Urinary bladder (tissue), 4 donors: ENCODE data around the gene RBM14. TPM values are rescaled to one million over a fixed set of nuclear protein-coding genes. Genes with fewer than 3 reads are reported as not detected.
A peak's percentile ranks its signal among the peaks of the same experiment; 100 is the strongest.
"Not testable (repeated sequence)": the region's sequence is repeated elsewhere in the genome, so short reads cannot be mapped to it uniquely, and the experiment has no call there.

Experiments used
- DNase-seq: peaks from one replicate; pipeline ENCODE4 v3.0.0-alpha.2; 2015; ENCODE audit errors: extremely low spot score
- H3K27ac ChIP-seq: one replicate; pipeline ENCODE4 v1.5.1; 2013; ENCODE audit warnings: low read depth, mild to moderate bottlenecking, moderate library complexity
- H3K36me3 ChIP-seq: one replicate; pipeline ENCODE4 v1.6.1; 2013; ENCODE audit warnings: mild to moderate bottlenecking, moderate library complexity; ENCODE audit not compliant: insufficient read depth
- H3K4me1 ChIP-seq: one replicate; pipeline ENCODE4 v1.6.1; 2013; ENCODE audit warnings: mild to moderate bottlenecking, moderate library complexity; ENCODE audit not compliant: insufficient read depth
- H3K4me3 ChIP-seq: one replicate; pipeline ENCODE4 v1.5.1; 2013; ENCODE audit warnings: low read depth, low read length
- WGBS: extraction: QIAGEN DNeasy Blood & Tissue Kit; methylation state at CpG from one replicate; pipeline ENCODE4 v1.1.7; 2013; 5-methylcytosine and 5-hydroxymethylcytosine counted together
- polyA plus RNA-seq: library from polyadenylated mRNA; stranded (reverse); fragments of 200-250 nt; gene quantifications from one replicate; pipeline ENCODE4 v1.2.3, GENCODE V29; 2013
- total RNA-seq: library from RNA; depleted of rRNA; stranded (reverse); fragments of >200 nt; gene quantifications from one replicate; pipeline ENCODE4 v1.2.3, GENCODE V29; 2014
- donor health status: healthy with polysubstance abuse.
- donor health status: healthy.

Gene RBM14, protein sequence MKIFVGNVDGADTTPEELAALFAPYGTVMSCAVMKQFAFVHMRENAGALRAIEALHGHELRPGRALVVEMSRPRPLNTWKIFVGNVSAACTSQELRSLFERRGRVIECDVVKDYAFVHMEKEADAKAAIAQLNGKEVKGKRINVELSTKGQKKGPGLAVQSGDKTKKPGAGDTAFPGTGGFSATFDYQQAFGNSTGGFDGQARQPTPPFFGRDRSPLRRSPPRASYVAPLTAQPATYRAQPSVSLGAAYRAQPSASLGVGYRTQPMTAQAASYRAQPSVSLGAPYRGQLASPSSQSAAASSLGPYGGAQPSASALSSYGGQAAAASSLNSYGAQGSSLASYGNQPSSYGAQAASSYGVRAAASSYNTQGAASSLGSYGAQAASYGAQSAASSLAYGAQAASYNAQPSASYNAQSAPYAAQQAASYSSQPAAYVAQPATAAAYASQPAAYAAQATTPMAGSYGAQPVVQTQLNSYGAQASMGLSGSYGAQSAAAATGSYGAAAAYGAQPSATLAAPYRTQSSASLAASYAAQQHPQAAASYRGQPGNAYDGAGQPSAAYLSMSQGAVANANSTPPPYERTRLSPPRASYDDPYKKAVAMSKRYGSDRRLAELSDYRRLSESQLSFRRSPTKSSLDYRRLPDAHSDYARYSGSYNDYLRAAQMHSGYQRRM
- total RNA-seq (49.9 TPM), polyA plus RNA-seq (41.6 TPM)

DNA sequence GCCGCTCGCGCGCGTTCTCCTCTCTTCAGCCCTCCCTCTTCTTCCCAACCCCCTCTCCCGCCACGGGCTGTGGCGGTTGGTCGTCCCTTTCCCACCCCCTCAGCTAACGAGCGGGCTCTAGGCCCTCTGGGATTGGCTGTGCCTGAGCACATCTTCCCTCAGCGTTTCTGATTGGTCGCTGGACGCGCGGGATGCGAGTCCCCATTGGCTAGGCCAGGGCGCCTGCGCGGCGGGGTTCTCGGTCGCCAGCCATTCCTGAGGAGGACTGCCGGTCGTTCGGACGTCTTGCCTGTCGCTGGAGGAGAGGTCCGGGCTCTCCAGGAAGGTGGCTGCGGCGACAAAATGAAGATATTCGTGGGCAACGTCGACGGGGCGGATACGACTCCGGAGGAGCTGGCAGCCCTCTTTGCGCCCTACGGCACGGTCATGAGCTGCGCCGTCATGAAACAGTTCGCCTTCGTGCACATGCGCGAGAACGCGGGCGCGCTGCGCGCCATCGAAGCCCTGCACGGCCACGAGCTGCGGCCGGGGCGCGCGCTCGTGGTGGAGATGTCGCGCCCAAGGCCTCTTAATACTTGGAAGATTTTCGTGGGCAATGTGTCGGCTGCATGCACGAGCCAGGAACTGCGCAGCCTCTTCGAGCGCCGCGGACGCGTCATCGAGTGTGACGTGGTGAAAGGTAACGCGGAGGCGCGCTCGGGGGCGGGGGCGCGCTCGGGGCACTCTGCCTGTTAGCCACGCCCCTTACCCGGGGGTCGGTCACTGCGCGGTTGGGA, at the start of gene RBM14:
TSS of gene RBM14 (plus strand) at position 252 of the 776 bp plus-strand sequence. CDS start at position 343, 91 bp downstream.
- Histone ChIP-seq H3K4me1 (no peaks in the 10 kb centered on the region), H3K36me3 (no peaks in the 10 kb centered on the region), H3K4me3 (peak within 1 kb of the TSS; percentile 85), H3K27ac (peak within 1 kb of the TSS; percentile 93)
- DNase-seq = peak; percentile 98
- under 1% methylated on average over 90 of the region's 90 CpGs for WGBS

DNA sequence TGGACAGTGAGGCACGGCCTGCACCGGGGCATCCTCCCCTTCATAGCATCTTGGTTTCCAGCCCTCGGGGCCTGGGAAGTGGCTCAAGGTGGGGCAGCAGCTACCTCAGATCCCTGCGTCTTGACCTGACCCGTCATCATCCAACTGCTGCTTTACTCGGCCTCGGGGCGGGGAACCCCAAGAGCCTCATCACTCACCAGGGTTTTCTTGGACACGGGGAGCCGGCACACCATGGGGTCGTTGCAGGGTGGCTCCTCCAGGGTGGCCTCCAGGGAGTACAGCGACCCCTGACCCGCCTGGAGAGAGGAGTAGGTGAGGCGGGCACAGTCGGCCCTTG, 48.7 kb upstream of the RBM14 start:
- no peak for DNase-seq
- no peak overlapping the region for H3K27ac ChIP-seq
- H3K4me1 ChIP-seq = peaks cover 2% of the 10 kb centered on the region
- WGBS = 59% methylated on average over 15 of the region's 15 CpGs
- no peaks in the 10 kb centered on the region for H3K36me3 ChIP-seq
- H3K4me3 ChIP-seq = peak overlapping the region; percentile 68

DNA sequence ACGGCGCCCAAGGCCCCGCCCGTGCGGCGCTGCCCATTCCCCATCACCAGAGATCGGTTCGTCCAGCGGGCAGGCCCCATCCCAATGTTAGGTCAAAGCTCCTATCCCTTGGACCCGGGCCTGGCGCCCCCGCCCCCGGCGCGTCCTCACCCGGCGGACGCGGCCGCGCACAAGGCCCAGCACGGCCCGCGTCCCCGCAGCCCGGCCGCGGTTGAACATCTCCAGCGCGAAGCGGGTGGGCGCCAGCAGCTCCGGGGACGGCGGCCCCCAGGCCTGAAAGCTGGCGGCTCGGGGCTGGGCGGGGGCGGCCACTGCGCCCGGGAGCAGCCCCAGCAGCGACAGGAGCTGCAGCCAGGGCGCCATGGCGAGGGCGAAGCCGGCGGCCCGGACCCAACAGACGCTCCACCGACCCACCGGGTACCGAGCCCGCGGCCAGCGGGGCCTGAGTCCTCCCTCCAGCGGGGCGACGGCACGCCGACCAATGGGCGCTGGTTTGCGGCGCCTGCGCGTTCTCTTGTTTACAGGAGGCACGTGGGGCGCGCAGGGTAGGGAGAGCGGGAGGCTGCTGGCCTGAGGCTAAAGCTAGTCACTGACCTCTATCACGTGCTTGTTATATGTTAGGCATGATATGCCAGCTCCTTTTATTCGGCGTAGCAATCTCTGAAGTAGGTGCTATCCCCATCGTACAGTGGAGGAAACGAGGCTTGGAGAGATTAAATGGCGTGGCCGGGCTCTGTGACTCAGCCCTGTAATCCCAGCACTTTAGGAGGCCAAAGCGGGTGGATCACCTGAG, 48.1 kb upstream of the RBM14 start, which contains the start of gene CTSF:
TSS of gene CTSF (minus strand) at position 483 of the 793 bp plus-strand sequence. CDS start at position 363, 120 bp downstream.
- WGBS = 3% methylated on average over 77 of the region's 77 CpGs
- Histone ChIP-seq H3K4me1 (peaks cover 2% of the 10 kb centered on the region), H3K27ac (no peak within 1 kb of the TSS), H3K36me3 (no peaks in the 10 kb centered on the region), H3K4me3 (peak within 1 kb of the TSS; percentile 68)
- DNase-seq = no peak

DNA sequence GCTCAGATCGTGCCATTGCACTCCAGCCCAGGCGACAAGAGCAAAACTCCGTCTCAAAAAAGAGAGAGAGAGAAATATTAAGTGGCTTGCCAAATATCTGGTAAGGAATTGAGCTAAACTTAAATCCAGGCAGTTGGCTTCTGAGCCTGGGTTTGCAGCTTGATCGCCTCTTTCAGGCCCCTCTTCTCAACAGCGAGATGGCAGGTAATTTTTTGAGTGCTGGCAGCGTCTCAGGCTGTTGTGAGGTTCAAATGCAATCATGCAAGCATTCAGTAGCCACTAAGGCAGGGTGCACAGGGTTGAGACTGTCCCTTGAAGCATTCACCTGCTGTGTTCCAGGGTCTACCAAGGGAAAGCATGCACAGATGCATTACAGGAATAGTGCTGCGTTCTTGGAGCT, 47.4 kb upstream of the RBM14 start:
- H3K4me1 ChIP-seq = peaks cover 2% of the 10 kb centered on the region
- no peak for DNase-seq
- no peak overlapping the region for H3K4me3 ChIP-seq
- no peaks in the 10 kb centered on the region for H3K36me3 ChIP-seq
- 85% methylated on average over 7 of the region's 7 CpGs for WGBS
- no peak overlapping the region for H3K27ac ChIP-seq

DNA sequence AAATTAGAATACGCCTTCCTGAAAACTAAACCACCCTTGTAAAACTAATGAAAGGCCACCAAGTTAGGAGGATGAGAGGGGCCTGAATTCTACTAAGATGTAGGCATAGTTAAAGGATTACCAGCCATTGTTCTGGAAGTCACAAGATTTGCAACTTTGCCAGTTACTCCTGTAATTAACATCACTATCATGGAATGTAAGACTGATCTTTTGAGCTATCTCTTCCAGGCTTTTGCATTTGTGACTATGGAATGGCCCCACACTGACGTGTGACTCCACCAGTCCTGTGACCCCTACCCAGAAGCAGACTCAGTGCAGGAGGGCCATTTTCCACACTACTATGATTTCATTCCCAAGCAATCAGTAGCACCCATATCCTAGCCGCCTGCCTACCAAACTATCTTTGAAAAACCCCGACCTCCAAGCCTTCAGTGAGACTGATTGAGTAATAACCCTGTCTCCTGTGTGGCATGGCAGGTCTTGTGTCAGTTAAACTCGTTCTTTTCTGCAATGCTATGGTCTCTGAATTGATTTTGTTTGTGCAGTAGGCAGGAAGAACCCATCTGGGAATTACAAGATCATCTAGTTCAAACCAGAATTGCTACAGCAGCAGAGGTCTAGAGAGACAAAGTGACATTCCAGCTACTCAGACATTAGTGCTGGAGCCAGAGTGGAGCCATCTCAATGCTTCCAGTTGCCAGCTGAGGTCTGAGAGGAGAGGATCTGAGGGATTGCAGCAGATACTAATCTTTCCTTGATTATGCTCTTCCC, 46.2 kb upstream of the RBM14 start:
- DNase-seq = no peak
- H3K4me1 ChIP-seq = peaks cover 2% of the 10 kb centered on the region
- no peak overlapping the region for H3K27ac ChIP-seq
- no peaks in the 10 kb centered on the region for H3K36me3 ChIP-seq
- 54% methylated on average over 5 of the region's 5 CpGs for WGBS
- H3K4me3 ChIP-seq = no peak overlapping the region

DNA sequence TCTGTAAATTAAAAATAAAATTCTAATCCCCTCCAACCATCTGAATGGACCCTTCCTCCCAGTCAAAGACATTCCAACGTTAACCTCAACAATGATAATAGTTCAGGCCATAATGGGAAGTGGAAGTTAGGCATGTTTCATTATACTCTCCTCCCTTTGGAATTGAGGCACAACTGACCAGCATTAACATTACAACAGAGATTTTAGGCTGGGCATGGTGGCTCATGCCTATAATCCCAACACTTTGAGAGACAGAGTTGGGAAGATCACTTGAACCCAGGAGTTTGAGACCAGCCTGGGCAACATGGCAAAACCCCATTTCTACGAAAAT, 45.6 kb upstream of the RBM14 start:
- Histone ChIP-seq H3K4me3 (no peak overlapping the region), H3K4me1 (peaks cover 2% of the 10 kb centered on the region), H3K27ac (no peak overlapping the region), H3K36me3 (no peaks in the 10 kb centered on the region)
- WGBS = 62% methylated on average over 2 of the region's 2 CpGs
- DNase-seq = no peak

DNA sequence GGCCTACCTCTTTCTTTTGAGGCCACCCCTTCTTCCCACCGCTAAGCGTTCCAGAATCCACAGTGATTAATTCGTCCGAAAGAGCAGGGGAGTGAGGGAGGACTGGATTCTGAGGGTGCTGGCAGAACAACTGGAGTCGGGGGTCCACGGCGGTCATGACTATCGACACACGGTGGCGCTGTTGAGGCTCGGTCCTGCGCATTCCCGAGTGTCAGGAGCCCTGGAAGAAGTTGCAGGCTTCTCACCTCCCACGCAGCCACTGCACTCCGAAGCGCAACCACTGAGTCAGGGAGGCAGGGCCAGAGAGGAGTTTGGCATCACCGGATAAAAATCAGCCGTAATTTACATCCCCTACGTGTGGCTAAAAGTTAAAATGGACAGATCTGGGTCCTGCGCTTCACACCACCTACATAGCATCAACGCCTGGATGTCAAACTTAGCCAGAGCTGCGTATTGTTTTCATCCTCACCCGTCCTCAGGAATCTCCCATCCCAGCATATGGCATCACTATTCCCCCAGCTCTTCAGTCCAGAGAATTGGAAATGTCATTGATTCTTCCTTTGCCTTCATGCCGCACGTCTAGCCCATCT, 37.3 kb upstream of the RBM14 start:
- Histone ChIP-seq H3K27ac (no peak overlapping the region), H3K36me3 (no peaks in the 10 kb centered on the region), H3K4me3 (no peak overlapping the region), H3K4me1 (no peaks in the 10 kb centered on the region)
- no peak for DNase-seq
- 16% methylated on average over 25 of the region's 25 CpGs for WGBS

DNA sequence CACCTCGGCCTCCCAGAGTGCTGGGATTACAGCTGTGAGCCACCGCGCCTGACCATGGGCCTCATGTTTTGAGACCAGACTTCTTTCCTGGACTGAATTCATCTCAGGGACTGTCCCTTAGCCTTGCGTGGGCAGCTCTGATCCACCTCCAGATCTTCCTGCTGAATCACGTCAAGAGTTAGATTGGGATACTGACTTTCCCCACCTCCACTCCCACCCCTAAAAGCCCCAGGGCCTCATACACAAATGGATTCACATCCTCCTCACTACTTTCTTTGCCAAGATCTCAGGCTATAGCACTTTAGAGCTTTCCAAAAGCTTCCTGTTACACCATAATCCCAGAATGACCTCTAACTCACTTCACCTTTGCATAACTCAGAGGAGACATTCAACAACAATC, 35.6 kb upstream of the RBM14 start:
- DNase-seq = no peak
- Histone ChIP-seq H3K4me3 (no peak overlapping the region), H3K36me3 (no peaks in the 10 kb centered on the region), H3K27ac (no peak overlapping the region), H3K4me1 (no peaks in the 10 kb centered on the region)
- 78% methylated on average over 5 of the region's 5 CpGs for WGBS

DNA sequence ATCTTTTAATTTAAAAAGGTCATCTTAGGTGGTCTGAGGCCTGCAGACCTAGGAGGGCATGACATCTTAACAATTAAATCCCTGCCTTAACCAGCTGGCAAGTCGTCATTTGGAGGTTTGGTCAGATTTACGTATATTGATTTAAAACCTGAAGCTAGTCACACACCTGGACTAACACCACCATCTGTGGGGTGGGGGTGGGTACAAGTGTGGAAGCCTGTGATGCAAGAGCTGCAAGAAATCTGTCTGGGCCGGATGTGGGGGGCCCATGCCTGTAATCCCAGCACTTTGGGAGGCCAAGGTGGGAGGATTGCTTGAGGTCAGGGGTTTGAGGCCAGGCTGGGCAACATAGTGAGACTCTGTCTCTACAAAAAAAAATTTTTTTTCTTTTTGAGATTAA, 35.2 kb upstream of the RBM14 start:
- Histone ChIP-seq H3K27ac (no peak overlapping the region), H3K4me1 (no peaks in the 10 kb centered on the region), H3K4me3 (no peak overlapping the region), H3K36me3 (no peaks in the 10 kb centered on the region)
- DNase-seq = no peak
- 81% methylated on average over 3 of the region's 3 CpGs for WGBS

DNA sequence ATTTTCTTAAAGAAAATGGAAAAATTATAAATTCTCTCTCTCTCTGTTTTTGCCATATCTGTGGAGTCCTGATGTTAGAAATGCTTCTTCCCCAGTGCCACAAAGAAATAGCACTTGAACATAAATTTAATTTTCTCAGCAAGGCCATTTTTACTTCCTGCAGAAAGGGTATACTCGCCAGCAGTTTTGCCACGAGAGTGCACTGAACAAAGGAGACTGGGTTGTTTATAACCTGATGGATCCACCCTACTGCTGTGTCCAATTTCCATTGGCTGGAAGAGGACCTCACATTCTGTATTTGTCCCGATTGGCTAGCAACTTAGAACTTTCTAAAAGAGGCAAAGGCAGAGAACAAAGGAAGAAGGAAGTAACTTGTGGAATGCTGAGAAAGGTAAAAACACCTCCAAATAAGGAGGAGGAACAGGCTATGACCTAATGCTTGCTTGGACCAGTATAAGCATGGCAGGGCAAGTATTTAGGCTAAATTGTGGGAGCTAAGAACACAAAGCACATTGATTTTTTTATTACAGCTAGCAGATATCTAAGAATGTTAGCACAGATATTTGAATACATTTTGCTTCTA, 33.8 kb upstream of the RBM14 start:
- not testable (repeated sequence) for H3K36me3 ChIP-seq, DNase-seq, H3K4me1 ChIP-seq, H3K27ac ChIP-seq, H3K4me3 ChIP-seq
- 89% methylated on average over 3 of the region's 3 CpGs for WGBS

DNA sequence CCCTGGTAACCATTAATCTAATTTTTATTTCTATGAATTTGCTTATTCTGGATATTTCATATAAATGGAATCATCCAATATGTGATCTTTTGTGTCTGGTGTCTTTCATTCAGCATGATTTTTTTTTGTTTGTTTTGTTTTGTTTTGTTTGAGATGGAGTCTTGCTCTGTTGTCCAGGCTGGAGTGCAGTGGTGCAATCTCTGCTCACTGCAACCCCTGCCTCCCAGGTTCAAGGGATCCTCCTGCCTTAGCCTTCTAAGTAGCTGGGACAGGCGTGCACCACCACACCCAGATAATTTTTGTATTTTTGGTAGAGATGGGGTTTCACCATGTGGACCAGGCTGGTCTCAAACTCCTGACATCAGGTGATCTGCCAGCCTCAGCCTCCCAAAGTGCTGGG, 31.0 kb upstream of the RBM14 start:
- H3K36me3 ChIP-seq, DNase-seq, H3K4me3 ChIP-seq, H3K4me1 ChIP-seq, H3K27ac ChIP-seq: not testable (repeated sequence)
- WGBS = 79% methylated on average over 1 of the region's 1 CpG

DNA sequence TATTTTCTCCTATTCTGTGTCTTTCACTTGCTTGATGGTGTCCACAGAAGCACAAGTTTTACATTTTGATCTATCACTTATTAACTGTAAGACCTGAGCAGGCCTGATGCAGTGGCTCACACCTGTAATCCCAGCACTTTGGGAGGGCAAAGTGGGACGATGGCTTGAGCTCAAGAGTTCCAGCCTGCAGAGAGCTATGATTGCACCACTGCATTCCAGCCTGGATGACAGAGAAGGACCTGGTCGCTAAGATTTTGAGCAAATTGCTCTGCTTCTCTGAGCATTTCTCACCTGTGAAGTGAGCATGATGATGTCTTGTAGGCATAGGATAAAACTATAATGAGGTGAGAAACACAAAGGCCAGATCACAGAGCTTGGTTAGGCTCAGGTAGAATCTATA, 30.3 kb upstream of the RBM14 start:
- no peaks in the 10 kb centered on the region for H3K36me3 ChIP-seq
- whole genome bisulfite sequencing = 59% methylated on average over 2 of the region's 2 CpGs
- no peak overlapping the region for H3K4me3 ChIP-seq
- no peaks in the 10 kb centered on the region for H3K4me1 ChIP-seq
- no peak overlapping the region for H3K27ac ChIP-seq
- no peak for DNase-seq
